22Rv1 (cell line): ENCODE measurements around the gene CAMK2B.

Source experiments
- ZFX ChIP-seq: fragments of 450-650 bp; IDR thresholded peaks from 2 replicates; pipeline ENCODE4 v1.6.1; 2017; ENCODE audit warnings: antibody characterized with exemption, borderline replicate concordance
- TF ChIP-seq, protein P1 (sequence below): fragments of 450-650 bp; IDR thresholded peaks from 2 replicates; pipeline ENCODE4 v1.5.1; 2017; ENCODE audit warnings: mild to moderate bottlenecking

DNA sequence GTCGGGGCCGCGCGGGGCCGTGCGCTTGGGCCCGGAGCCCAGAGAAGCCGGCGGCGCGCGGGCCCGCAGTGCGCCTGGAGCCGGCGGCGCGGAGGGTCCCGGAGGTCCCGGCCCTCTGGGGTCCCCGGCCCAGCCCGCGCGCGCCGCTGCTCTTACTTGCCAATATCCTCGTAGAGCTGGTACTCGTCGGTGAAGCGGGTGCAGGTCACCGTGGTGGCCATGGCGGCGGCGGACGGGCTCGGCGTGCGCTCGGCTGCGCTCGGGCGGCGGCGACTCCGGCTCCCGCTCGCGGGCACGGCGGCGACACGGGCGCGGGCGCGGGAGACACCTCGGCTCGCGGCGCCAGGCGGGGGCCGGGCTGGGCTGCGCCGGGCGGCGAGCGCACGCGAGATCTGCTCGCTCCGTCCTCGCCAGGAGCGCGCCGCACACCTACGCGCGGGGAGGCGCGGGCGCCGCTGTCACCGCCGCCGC is at the start of gene CAMK2B:
- TF ChIP-seq, protein P1, sequence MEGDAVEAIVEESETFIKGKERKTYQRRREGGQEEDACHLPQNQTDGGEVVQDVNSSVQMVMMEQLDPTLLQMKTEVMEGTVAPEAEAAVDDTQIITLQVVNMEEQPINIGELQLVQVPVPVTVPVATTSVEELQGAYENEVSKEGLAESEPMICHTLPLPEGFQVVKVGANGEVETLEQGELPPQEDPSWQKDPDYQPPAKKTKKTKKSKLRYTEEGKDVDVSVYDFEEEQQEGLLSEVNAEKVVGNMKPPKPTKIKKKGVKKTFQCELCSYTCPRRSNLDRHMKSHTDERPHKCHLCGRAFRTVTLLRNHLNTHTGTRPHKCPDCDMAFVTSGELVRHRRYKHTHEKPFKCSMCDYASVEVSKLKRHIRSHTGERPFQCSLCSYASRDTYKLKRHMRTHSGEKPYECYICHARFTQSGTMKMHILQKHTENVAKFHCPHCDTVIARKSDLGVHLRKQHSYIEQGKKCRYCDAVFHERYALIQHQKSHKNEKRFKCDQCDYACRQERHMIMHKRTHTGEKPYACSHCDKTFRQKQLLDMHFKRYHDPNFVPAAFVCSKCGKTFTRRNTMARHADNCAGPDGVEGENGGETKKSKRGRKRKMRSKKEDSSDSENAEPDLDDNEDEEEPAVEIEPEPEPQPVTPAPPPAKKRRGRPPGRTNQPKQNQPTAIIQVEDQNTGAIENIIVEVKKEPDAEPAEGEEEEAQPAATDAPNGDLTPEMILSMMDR: no peak
- TF ChIP-seq ZFX: no peak
